KMS-11 (cell line): ENCODE results near the gene NEMF.
A peak's percentile ranks its signal among the peaks of the same experiment; 100 is the strongest.

ENCODE experiments used
- H2AFZ ChIP-seq: fragments of 200-600 bp; sonication (generic); 2 replicates; pipeline ENCODE4 v1.6.1; 2016; ENCODE audit warnings: antibody characterized with exemption, mixed run types, low read depth
- H3K27ac ChIP-seq: fragments of 200-600 bp; sonication (generic); 2 replicates; pipeline ENCODE4 v1.6.1; 2016; ENCODE audit warnings: mild to moderate bottlenecking, mixed run types
- H3K27me3 ChIP-seq: fragments of 200-600 bp; sonication (generic); 2 replicates; pipeline ENCODE4 v1.6.1; 2017; ENCODE audit warnings: mild to moderate bottlenecking, low read depth, mixed run types, moderate library complexity; ENCODE audit not compliant: insufficient read depth
- H3K36me3 ChIP-seq: fragments of 200-600 bp; sonication (generic); 2 replicates; pipeline ENCODE4 v1.6.1; 2017; ENCODE audit warnings: mild to moderate bottlenecking, mixed run types; ENCODE audit not compliant: insufficient read depth
- H3K4me1 ChIP-seq: fragments of 200-600 bp; sonication (generic); 2 replicates; pipeline ENCODE4 v1.6.1; 2016; ENCODE audit warnings: mild to moderate bottlenecking, low read depth, mixed run types; ENCODE audit not compliant: poor library complexity, severe bottlenecking
- H3K4me2 ChIP-seq: fragments of 200-600 bp; sonication (generic); 2 replicates; pipeline ENCODE4 v1.7.0; 2016; ENCODE audit warnings: mild to moderate bottlenecking, mixed run types
- H3K4me3 ChIP-seq: fragments of 200-600 bp; sonication (generic); IDR thresholded peaks from 2 replicates; pipeline ENCODE4 v1.6.1; 2017; ENCODE audit warnings: low read depth, low read length, mixed read lengths; ENCODE audit not compliant: insufficient read depth
- H3K79me2 ChIP-seq: fragments of 200-600 bp; sonication (generic); 2 replicates; pipeline ENCODE4 v1.6.1; 2016; ENCODE audit warnings: low read depth, mixed run types; ENCODE audit not compliant: insufficient read depth
- H3K9ac ChIP-seq: fragments of 200-600 bp; sonication (generic); 2 replicates; pipeline ENCODE4 v1.6.1; 2016; ENCODE audit warnings: mild to moderate bottlenecking, mixed run types
- H4K20me1 ChIP-seq: fragments of 200-600 bp; sonication (generic); 2 replicates; pipeline ENCODE4 v1.6.1; 2016; ENCODE audit warnings: mild to moderate bottlenecking, mixed run types; ENCODE audit not compliant: insufficient read depth
- CTCF ChIP-seq: fragments of 200-600 bp; sonication (generic); conservative IDR thresholded peaks from 2 replicates; pipeline ENCODE4 v1.6.1; 2017; ENCODE audit warnings: low read depth, mild to moderate bottlenecking, antibody characterized with exemption, low read length, moderate library complexity, mixed read lengths

NEMF gene

GRCh38 chr14:49862089-49862673 lies 9.6 kb upstream of the NEMF start:
- H3K9ac ChIP-seq, result peak overlapping the region; percentile 78

GRCh38 chr14:49861699-49862088 lies 9.1 kb upstream of the NEMF start:
- peak overlapping the region; percentile 88 for H3K27ac ChIP-seq
- no peaks in the 10 kb centered on the region for H3K36me3 ChIP-seq
- H3K27me3 ChIP-seq, result no peaks in the 10 kb centered on the region
- H3K4me2 ChIP-seq, result peak overlapping the region; percentile 63
- TF ChIP-seq CTCF, result no peak
- H3K79me2 ChIP-seq, result no peaks in the 10 kb centered on the region; the same call in 1 of the 2 replicates
- peak overlapping the region; percentile 78 for H3K9ac ChIP-seq
- H2AFZ ChIP-seq, result peak overlapping the region; percentile 60
- peaks cover 49% of the 10 kb centered on the region for H3K4me1 ChIP-seq
- no peaks in the 10 kb centered on the region for H4K20me1 ChIP-seq
- H3K4me3 ChIP-seq, result no peak overlapping the region

More at GRCh38 chr14:49862089-49862673, 9.6 kb upstream of the NEMF start:
- H4K20me1 ChIP-seq, result no peaks in the 10 kb centered on the region
- peaks cover 49% of the 10 kb centered on the region for H3K4me1 ChIP-seq
- no peaks in the 10 kb centered on the region for H3K36me3 ChIP-seq
- peak overlapping the region; percentile 60 for H2AFZ ChIP-seq
- H3K27ac ChIP-seq, result peak overlapping the region; percentile 88
- peak overlapping the region; percentile 63 for H3K4me2 ChIP-seq
- no peaks in the 10 kb centered on the region; the same call in 1 of the 2 replicates for H3K79me2 ChIP-seq
- no peaks in the 10 kb centered on the region for H3K27me3 ChIP-seq
- no peak overlapping the region for H3K4me3 ChIP-seq
- TF ChIP-seq CTCF, result peak; percentile 97

GRCh38 chr14:49860988-49861698 lies 8.6 kb upstream of the NEMF start:
- peak overlapping the region; percentile 88 for H3K27ac ChIP-seq
- H3K9ac ChIP-seq, result peak overlapping the region; percentile 78
- no peaks in the 10 kb centered on the region for H3K27me3 ChIP-seq
- H3K4me2 ChIP-seq, result peak overlapping the region; percentile 63
- no peaks in the 10 kb centered on the region for H4K20me1 ChIP-seq
- H3K4me3 ChIP-seq, result no peak overlapping the region
- peaks cover 49% of the 10 kb centered on the region for H3K4me1 ChIP-seq
- H3K36me3 ChIP-seq, result no peaks in the 10 kb centered on the region
- no peaks in the 10 kb centered on the region; the same call in 1 of the 2 replicates for H3K79me2 ChIP-seq
- peak overlapping the region; percentile 60 for H2AFZ ChIP-seq
- TF ChIP-seq CTCF, result no peak

- no peak overlapping the region for H3K4me2 ChIP-seq
- H2AFZ ChIP-seq, result no peak overlapping the region
- no peaks in the 10 kb centered on the region for H3K79me2 ChIP-seq
- H3K4me3 ChIP-seq, result no peak overlapping the region
- H3K4me1 ChIP-seq, result peaks cover 32% of the 10 kb centered on the region
- H3K27me3 ChIP-seq, result no peaks in the 10 kb centered on the region
- H3K9ac ChIP-seq, result no peak overlapping the region
- no peaks in the 10 kb centered on the region for H3K36me3 ChIP-seq
- no peak overlapping the region for H3K27ac ChIP-seq
- TF ChIP-seq CTCF, result no peak
- H4K20me1 ChIP-seq, result no peaks in the 10 kb centered on the region
Observed at GRCh38 chr14:49858383-49858782, 5.8 kb upstream of the NEMF start.
